NCI-H1048 (cell line): Measurements from ENCODE around the gene MPST.

Experiments used
- DNase-seq: peaks from one replicate; lab custom pipeline; 2025; lab: John Stamatoyannopoulos, UW

The MPST gene

DNA sequence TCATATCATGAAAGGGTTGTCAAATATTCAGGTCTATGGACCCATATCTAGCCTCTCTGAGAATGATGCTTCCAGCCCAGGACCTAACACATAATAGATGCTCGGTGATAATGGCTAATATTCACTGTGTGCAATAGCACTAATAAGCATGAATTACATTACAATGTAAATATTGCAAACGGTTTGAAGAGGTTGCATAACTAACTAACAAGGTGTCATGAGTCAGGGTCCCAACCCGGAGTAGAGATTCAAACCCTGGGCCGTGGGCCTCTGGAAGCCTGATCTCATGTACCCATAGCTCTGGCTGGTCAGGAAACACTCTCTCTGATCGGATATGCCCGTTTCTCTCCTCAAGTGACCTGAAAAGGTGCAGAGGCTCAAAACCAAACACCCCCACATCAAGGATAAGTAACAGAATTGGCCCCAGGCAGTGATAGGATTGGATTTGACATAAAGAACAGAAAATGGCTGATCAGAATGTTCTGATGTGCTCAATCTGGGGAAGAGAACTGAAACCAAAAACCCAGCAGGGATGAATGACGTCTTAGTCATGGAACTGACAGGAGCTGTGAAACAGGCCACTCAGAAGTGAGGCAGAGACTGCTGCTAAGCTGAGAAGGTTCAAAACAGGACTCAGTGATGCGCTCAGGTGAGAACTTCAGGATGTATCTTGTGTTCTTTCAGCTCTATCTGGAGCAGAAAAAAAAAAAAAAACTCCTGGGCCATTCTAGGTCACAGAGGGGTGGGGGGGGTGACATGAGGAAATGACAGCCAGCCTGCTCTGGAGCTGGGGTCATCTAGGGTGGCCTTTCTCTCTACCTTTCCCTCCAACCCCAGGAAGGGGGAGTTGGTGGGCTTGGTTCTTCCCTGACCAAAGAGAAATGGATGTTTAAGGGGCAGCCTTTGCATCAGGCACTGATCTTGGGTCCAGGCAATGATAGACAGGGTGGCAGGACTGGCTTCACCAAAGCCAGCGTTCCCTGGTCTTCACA lies 25.4 kb downstream of the MPST start:
- DNase-seq = no peak

DNA sequence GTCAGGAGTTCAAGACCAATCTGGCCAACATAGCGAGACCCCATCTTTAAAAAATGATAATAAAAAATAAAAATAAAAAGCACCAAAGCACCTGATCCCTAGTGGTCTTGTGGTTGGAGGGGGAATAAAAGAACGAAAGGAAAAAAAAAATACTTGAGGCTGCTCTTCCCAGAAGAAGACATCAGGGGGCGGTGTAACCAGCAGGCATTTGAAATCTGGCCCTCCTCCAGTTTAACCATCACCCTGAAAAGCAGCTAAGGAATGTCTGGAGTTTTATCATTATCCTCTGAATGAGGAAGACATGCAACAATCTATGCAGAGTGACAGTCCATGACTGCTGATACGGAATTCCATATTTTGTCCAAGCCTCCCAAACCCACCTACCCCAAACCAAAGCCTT lies 26.4 kb downstream of the MPST start:
- DNase-seq = no peak

DNA sequence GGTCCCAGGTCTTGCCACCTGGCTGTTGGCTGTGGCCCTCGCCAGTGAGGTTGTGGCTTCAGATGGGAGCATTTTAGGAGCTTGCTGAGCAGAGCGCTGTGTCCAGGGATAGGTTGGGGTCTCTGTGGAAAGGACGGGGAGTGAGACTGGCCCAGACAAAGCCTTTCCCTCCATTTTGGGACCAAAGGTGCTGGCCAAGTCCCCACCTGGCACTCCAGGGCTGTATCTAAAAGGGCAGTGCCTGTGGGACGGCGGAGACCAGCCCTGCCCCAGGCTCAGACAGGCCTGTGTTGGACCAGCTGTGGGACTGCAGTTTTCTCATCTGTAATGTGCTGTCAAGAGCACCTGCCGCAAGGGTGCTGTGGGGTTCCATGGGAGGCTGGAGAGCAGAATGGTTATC lies 27.0 kb downstream of the MPST start:
- DNase-seq = no peak

DNA sequence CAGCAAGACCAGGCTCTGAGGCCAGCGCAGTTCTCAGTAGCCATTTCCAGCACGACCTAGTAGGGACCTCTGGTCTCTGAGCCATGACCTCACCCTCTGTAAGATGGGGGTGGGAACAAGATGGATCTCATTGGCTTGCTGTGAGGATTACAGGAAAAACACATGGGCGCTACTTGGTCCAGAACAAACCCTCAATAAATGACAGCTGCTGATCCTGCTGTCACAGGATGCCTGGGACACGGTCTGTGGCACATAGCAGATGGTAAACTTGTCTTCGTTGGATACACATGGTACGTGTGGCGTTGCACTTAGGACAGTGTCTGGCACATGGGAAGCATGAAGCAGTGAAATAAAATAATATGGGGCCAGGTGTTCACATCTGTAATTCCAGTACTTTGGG lies 27.5 kb downstream of the MPST start:
- no peak for DNase-seq

DNA sequence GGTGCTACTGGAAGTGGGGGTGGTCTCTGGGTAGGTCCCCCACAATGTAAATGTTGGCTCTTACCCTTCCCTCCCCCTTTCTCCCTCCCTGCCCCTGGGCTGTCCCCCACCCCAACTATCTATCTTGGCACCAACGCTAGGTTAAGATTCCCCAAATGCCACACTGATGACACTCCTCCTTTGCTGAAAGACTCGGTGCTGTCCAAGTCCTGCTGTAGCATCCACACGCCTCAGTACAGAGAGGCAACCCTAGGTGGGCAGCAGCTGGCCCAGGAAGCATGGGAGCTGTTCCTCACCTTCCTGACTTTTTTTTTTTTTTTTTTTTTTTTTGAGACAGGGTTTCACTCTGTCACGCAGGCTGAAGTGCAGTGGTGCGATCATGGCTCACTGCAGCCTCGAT lies 28.6 kb downstream of the MPST start:
- no peak for DNase-seq

DNA sequence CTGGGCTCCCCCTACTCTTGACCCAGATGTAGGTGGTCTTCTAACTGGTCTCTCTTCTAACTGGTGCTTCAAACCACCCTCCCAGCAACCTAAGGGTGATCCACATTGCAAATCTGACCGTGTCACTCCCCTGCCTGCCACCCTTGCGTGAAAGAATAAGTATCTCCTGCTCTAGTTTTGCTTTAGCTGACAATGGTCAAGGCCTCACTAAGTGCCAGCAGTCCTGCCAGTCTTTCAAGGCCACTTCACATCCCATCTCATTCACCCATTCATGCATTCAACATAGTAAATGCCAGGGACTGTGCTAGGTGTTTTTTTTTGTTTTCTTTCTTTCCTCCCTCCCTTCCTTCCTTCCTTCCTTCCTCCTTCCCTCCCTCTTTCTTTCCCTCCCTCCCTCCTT lies 29.7 kb downstream of the MPST start:
- no peak for DNase-seq

DNA sequence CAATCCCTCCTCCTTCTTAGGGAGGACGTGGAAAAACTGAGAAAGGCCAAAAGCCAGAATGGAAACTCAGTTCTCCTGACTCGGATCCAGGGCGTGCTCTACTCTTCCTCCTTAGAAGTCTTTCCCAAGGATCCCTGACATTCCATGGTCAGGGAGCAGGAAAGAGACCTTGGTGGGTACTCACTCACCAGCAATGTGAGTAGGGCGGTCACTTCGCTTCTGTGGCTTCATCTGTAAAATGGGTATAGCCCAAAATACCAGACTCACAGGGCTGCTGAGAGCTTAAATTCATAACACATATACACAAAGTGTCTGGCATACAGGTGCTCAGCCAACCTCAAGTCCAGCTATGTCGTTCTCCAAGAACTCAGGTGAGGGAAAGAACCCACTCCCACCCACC lies 31.4 kb downstream of the MPST start:
- no peak for DNase-seq

DNA sequence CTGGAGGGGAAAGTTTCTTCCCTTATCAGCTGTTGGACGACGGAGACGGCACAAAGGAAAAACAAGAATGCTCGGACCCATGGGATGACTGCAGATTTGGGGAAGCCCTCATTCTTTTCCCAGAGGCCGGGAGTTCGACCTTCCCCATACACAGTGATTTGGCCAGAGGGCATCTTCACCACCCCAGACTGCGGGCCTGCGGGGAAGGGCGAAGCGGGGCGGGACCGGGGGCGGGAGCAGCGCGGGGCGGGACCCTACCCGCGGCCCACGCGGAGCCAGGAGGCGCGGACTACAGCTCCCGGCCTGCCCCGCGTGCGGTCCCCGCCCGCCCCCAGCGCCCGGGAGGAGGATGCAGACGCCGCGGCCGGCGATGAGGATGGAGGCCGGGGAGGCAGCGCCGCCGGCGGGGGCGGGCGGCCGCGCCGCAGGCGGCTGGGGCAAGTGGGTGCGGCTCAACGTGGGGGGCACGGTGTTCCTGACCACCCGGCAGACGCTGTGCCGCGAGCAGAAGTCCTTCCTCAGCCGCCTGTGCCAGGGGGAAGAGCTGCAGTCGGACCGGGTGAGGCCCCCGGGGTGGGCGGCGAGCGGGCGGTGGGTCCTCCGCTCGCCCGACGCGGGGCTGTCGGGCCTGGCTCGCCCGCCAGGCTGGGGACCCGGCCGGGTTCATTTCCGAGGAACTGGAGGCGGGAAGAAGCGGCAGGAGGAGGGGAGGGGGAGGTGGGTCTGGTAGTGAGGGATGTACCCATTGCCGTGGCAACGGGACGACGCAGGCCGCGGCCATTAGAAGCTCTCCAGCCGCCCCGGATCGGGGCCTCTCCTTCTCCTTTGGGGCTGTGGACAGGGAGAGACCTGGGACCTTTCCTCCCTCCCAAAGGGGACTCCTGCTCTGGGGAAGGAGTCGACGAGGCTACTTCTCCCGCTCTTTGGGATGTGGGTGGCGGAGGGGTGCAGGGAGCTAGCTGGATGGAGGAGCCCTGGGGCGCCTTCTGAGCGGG lies 32.1 kb downstream of the MPST start, which contains the start of gene KCTD17:
Gene KCTD17, plus strand, starts transcription at position 352 of the 995 bp plus-strand sequence. Its CDS starts 19 bp downstream, at position 371.
- DNase-seq = no peak

DNA sequence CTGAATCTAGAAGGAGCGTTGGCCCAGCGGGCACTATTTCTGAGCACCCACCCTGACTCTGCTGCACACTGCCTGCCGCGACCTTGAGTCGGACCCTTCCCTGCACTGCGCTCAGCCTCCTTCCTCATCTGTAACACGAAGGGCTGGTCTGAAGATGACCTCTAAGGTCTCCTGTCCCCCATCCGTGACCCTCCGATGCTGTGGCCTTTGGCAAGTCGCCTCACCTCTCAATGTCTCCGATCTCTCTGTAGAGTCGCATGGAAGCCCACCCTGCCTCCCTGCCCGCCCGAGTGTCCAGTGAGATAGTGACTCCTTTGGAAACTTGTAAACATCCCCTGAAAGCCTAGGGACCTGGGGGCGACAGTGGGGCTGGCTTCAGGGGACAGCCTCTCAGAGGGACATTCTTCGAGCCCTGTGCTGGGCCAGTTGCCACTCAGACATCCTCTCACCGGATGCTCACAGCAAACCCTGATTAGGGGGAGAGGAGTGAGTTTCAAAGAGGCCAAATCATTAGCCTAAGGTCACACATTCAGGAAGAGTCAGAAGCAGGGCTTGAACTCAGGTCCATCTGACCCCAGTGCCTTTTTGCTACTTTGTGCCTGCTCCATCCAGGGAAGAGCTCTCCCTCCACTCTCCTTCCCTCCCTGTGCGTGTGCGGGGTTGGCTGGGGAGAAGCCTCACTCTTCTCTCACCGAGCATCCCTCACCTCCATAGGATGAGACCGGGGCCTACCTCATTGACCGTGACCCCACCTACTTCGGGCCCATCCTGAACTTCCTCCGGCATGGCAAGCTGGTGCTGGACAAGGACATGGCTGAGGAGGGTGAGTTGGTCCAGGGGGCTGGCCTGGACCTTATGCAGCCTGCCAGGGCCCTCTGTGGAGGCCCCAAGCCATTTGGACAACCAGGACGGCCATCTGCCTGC lies 33.1 kb downstream of the MPST start:
- no peak for DNase-seq

DNA sequence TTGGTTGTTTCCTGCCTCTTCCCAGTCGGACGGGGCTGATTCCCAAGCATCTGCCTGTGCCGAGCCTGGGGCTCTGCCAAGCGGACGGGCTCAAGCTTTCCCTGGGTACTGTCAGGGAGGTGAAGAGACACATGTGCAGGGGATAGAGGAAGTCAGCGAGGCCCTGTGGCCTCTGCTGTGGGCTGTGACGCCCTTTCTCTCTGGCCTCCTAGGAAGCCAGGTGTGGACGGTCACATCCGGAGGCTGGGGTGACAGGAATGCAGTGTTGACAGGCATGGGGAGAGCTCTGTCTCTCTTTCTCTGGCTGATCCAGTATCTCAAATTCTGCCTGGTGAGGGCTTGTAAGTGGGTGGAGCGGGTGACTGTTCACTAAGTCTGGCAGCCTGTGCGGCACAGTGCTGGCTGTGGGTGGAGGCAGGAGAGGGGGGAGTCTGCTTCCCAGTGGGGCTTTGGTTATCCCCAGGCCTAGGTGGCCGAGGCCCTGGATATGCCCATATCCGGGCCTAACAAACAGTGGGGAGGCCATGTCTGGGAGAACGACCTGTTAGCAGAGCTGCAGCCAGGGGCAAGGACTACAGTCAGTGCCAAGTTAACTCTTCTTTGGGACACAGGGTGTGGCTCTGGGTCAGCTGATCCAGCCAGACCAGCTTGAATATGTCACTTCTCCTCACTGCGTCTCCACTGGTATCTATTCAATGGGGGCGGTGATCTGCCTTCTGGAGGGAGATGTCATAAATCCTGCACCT lies 33.9 kb downstream of the MPST start:
- DNase-seq = no peak

DNA sequence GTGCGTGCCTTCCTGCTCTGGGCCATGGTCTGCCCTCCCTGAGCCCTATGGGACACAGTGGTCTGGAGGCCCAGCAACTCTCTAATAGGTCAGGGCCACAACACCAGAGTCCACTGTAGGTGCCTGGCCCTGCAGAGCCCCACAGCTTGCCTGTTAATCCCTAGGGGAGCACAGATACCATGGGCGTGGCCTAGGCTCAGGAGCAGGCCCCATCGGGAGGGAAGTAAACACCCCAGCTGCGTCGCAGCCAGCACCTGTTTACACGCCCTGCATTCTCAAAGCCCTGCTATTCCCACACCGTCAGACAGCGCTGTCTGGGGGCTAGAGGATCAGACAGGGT lies 34.5 kb downstream of the MPST start:
- DNase-seq = no peak

DNA sequence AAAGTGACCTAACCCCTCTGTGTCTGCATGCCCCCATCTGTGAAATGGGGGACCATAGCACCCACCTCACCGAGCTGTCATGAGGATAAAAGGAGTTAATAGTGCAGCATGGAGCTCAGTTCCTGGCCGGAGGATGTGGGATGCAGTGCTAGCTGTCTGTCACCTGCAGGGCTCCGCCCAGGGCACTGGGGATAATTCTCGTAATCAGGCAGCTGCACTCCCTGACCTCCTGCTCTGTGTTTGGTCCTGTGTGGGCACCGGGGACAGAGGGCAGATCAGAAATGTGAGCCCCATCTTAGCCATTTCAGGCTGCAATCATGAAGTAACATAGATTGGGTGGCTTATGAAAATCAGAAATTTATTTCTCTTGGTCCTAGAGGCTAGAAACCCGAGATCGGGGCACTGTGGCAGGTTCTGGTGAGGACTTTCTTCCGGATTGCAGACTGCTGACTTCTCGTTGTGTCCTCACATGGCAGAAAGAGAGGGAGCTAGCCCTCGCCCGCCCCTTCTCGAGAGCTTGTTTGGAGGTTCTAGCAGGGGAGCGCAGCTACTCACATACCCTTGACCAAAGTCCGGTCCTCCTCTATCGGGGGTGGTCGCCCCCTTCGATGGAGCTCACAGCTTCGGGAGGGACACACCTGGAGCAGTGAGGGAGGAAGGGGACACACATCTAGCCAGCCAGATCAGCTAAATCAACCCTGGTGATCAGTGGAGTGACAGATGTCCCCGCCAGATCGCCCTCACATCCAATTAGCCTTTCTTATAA lies 35.2 kb downstream of the MPST start:
- no peak for DNase-seq

DNA sequence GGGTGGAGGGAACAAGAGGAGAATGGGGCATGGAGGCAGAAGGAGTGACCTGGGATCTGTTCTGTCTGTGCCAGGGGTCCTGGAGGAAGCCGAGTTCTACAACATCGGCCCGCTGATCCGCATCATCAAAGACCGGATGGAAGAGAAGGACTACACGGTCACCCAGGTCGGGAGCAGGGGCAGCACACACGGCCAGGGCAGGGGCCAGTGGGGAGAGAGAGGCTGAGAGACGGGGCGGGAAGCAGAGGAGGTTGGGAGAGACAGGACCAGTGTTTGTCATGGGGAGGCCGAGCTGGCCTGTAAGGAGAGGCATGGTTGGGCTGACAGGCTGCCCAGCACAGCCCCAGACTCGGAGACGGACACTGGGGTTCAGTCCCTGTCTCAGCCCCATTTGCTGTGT lies 36.7 kb downstream of the MPST start:
- DNase-seq = no peak

DNA sequence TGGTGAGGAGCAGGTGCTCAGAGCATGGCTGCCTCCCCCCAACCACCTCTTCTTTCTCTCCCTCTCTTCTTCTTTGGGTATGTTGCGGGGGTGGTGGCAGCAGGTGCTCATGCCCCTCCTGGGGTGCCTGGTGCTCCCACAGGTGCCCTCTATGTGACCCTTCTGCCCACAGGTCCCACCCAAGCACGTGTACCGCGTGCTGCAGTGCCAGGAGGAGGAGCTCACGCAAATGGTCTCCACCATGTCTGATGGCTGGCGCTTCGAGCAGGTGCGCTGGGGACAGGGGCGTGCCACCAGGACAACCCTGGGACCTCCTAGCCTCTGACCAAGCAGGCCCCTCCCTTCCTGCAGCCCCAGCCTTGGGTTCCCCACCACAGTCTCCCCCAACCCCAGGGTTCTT lies 37.7 kb downstream of the MPST start:
- DNase-seq = no peak

DNA sequence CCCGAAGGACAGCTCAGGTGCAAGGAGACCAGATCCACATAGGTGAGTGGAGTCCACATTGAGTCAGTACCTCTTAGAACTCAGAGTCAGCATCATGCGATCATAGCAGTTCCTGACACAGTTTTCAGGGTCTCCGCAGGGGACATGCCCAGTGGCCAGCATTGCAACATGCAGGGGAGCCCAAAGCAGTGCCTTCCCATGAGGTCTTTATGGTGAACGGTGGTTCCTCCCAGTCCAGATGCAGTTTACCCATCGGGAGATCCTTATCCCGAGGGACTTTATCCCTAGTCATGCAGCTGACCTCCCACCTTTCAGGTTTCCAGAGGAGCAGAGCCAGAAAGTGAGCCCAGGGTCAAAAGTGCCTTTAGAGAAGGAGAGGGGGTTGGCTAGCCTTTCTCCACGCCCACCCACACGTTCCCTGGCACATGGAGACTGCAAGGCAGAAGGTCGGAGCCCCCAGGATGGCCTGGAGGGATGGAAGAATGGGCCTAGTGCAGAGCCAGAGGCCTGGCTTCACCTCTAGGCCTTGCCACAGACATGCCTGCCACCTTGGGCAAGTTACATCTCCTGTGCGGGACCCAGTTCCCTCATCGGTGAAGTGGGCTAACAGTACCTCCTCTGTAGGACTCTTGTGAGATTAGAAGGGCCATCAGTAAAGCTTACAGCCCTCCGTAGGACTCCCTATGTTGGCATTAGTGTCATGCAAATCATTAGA lies 38.4 kb downstream of the MPST start:
- DNase-seq = no peak

DNA sequence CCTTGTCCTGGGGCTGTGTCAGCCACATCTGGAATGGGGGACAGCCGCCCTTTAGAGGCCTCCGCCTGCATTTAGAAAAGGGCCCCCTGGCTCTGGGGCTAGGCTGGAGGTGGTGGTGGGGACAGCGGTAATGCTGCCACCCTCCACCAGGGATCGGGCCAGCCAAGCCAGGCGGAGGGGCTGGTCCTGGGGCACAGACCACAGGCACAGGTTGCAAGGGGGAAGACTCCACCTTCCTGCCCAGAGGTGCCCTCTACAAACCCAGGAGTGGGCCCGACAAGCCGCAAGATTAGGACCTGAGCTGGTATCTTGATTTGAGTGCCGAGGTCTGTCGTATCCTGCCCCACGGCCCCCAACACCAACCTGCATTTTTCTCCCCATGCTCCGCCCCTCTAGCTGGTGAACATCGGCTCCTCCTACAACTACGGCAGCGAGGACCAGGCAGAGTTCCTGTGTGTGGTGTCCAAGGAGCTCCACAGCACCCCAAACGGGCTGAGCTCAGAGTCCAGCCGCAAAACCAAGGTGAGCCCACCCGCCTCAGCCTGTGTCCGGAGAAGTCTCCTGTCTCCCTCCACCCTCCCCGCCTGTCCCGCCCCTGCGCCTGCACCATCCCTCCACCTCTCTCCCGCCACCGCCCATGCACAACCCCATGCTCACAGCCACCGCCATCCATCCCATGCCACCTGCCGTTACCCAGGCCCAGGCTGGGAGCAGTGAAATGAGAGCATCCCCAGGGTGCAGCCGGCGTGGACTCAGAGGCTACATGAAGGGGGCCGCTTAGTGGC lies 39.6 kb downstream of the MPST start:
- DNase-seq = no peak

DNA sequence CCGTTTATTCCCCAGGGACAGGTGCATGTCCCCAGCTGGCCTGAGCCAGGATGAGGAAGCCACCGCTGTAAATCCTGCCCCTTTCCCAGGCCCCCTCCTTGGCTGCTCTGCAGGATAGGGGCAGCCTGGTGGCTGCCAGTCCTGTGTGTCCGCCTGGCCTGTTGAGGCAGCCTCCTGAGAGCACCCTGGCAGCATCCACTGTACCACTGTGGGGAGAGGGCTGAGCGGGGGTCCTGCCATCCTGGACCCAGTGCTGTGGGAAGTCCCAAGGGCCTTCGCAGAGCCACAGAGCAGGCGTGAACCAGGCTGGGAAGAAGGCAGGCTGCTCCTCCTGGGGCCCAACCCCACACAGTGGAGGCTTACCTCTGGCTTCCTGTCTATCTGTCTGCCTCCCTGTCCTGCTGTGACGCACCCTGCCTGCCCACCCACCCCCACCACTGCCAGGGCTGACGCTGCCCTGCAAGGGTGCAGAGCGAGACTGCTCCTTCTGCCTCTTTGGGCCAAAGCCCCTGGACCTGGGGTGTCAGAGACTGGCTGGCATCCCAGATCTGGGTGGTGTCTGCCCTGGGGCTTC lies 40.4 kb downstream of the MPST start:
- DNase-seq = no peak
